CD1c-positive myeloid dendritic cell (primary cell): ENCODE results near the gene CYP51A1.
"Not testable (repeated sequence)": the region's sequence is repeated elsewhere in the genome, so short reads cannot be mapped to it uniquely, and the experiment has no call there.

Source experiments
- DNase-seq: peaks from one replicate; pipeline ENCODE4 v3.0.0-alpha.2; 2016; ENCODE audit errors: extremely low spot score

CYP51A1 gene

DNA sequence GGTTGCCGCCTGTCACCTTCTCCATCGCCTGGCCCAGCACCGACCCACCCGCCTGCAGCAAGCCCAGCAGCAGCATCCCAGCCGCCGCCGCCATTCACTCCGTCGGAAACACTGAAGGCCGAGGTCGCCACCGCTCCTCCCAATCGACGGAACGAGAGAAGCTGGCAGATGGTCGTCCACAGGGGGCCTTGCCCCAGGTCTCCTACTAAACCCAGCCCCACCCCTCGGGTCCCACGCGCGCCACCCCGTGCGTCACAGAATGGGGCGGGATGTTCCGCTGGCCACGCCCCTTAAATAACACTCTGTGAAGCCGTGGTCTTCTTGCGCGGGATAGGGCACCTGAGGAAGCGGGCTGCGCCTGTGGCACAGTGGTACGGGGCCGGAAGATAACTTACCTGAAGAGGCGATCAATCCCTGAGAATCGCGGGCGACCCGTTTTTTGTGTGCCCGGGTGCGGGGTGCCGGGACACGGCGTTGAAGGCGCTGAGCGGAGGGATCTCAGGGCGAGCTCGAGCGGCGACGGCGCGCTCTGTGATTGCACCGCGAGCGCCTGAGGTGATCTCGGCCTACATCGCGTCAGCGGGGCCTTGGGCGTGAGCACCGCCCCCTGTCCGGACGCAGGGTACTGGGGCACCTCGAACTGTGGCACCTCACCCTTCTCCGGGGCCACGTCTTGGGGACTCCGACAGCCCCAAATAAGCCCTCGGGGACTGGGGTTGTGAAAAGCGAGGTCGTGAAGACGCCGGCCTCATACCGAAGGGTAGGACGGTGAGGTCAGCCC is at the start of gene CYP51A1:
Gene CYP51A1 (minus strand): TSS at position 207 of the 781 bp plus-strand sequence. CDS start 113 bp downstream, at position 94.
- peak; percentile 95 for DNase-seq

DNA sequence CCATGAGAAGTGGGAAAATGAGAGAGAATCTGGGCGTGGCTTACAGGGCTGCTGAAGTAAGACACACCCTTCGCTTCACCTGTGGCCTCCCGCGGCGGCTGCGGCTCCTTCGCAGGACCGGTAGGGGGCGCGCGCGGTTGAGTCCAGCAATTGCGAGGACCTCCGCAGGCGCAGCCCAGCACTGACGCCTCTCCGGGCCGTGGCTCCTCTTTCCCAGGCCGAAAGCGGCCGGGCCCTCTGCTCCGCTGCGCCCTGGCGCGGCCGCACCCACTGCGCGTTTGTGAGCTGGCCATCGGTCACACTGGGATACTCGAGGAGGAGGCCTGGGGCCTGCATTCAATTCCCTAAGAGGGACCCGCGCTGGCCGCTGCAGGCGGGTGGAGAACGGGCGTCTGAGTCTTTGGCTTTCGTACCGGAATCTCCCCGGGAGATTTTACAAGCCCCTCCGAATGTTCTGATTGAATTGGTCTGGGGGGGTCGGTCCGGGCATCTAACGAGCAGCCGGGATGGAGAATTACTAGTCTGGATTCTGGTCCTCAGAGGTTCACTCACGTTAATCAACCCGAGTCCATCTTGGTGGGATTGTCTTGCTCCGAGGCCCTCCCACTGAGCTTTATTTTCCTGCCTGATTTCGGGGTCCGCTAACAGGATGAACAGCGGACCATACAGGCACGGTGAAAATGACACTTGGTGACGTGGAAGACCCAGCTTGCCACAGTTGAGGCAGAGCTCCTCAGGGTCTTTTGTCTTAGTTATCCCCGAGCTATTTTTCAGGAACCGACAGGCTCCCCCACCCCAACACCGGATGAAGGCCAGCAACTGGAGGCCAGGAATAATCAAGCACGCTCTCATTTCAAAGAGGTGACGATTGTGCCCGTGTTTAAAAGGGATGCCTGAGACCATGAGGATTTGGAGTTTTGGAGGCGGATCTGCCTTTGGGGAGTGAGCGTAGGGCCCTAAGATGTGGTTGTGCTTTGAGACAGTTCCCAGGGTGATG is 44.9 kb upstream of the CYP51A1 start, which contains the start of gene LRRD1:
Gene LRRD1 (minus strand): TSS at position 215 of the 997 bp plus-strand sequence. CDS start 13,940 bp downstream, outside the sequence.
- peak; percentile 89 for DNase-seq

DNA sequence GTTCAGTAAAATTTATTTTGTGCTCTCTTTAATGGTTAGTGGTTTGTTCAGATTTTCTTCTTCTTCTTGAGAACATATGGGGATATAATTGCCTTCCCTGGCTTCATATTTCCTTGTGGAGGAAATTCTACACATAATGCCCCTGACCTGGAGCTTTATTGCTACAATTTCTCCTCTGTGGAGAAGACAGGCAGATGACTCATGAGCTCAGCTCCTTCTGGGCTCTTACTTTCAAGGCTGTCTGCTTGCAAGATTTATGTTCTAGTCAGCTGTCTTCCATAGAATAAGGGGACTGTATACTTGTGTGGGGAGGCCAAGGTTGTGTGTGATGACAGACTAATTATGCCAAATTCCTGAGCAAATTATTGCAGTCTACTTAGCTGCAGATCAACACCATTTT is 43.1 kb upstream of the CYP51A1 start:
- no peak for DNase-seq

DNA sequence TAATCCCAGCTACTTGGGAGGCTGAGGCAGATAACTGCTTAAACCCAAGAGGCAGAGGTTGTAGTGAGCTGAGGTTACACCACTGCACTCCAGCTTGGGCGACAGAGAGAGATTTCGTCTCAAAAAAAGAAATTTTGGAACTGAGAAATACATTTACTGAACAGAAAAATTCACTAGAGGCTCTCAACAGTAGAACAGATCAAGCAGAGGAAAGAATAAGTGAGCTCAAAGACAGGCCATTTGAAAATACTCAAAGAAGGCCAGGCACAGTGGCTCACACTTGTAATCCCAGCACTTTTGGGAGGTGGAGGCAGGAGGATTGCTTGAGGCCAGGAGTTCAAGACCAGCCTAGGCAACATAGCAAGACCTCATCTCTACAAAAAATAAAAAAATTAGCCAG is 35.3 kb upstream of the CYP51A1 start:
- DNase-seq: not testable (repeated sequence)

DNA sequence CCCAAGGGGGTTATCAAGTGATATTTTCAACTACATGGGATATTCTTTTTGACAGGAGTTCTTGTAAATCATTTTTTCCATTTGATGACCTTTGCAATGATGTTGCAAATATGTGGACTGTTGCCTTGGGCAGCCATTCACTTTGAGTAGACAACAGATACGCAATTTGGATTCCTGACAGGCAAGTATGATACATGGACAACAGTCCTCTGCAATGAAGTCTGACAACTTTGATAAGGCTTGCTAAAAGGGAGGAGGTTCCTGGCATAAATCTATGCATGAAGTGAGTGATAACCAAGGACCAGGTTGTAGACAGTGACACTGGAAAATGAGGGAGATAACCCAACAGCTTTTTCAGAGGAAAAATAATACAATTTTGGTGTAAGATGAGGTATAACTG is 27.0 kb upstream of the CYP51A1 start:
- no peak for DNase-seq

DNA sequence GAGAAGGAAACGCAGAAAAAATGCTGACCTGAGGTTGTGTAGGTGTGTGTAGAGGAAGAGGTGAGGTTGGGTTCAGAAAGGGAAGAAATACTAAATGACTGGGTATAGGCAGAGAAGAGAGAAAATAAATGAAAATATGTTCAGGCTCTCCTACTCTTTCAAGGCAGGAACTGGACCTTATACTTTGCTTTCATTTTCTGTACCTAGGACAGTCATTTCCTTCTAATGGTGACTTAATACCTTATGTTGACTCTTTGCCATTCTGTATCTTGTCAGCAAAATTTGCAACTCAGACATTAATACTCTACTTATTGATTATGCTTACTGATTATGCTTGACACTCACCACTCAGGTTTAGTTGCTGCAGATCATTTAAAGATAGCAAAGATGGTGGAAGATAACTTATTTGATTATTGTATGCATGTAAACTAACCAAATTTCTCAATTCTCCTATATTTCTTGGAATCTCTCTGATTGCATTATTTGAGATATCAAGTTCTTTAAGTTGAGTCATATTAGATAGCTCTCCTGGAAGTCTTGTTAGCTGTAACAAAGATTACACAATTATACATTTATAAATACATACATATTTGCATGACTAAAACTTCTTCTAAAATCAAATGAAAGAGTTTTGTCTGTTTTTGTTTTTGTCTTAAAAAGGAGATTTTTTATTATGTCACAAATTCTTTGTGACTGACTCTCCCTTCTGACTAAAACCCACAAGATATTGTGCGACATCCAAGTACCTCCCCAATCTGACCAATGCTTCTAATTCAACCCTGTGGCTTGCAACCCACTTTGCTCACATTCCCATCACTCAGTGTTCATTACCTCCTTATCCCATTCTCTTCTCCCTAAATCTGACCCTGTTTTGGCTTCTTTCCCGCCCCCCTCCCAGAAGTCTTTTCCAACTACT is 24.6 kb upstream of the CYP51A1 start:
- DNase-seq: no peak

DNA sequence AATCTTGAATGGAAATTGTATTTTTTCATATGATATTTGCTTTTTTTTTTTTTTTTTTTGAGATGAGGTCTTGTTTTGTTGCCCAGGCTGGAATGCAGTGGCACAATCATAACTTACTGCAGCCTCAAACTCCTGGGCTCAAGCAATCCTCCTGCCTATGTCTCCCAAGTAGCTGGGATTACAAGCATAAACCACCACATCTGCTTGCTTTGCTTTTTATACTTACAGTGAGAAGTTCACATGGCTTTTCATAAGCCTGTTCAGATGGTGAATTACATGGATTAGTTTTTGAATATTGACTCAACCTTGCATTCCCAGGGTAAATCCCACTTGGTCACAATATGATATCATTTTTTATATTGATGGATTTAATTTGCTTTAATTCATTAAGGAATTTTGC is 22.7 kb upstream of the CYP51A1 start:
- no peak for DNase-seq

DNA sequence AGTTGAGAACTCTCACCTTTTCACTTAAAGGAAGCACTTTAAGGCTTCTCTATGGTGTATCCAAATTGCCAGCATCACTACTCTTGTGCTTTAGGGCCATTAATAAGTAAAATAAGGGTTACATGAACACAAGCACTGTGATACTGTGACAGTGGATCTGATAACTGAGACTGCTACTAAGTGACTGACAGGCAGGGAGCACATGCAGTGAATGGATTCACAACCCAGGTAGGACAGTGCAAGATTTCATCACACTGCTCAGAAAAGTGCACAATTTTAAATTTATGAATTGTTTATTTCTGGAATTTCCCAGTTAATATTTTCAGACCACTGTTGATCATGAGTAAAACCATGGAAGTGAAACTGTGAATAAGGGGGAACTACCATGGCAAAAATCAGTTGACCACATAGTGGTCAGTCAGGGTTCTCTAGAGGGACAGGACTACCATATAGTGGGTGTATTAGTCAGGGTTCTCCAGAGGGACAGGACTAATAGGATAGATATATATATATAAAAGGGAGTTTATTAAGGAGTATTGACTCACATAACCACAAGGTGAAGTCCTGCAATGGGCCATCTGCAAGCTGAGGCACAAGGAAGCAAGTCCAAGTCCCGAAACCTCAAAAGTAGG is 20.9 kb upstream of the CYP51A1 start:
- peak; percentile 28 for DNase-seq

DNA sequence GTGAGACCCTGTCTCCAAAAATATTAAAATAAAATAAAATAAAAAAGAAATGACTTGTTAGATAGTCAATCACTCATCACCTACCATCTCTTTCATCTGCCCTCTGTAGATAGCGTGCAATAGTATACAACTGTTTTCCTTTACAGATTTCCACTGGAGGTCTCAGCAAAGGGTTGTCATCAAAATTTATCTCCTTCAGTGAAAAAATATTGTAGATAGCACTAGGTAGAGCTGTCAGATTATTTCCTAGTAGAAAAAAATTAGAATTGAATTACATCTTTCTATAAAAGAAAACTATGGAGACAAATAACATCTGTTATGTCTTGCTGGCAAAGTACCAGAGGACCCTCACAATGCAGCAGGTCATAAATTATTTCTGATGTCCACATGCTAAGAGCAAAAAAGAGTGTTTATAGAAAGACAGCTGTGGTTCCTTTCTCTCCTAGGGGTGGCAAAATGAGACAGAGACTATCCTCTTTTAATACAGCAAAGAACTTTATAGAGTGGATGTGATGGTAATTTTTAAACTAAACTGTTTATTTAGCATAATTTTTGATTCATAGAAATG is 16.3 kb upstream of the CYP51A1 start:
- DNase-seq: no peak

DNA sequence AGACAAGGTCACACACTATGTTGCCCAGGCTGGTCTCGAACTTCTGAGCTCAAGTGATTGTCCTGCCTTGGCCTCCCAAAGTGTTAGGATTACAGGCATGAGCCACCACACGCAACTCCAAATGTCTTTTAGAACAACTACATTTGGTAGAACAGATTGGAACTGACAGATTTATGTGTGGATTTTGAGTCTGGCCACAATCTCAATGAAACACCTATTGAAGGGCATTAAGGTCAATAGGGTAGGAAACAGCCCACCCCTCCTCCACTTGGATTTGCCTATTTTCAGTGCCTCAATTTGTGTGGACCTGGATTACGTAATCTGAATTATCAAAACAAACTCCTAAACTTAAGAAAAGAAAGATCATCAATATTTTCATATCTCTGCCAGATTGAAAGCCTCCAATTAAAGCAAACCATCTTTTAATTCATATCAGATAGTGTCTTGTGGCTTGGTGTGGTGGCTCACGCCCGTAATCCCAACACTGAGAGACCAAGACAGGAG is 15.5 kb upstream of the CYP51A1 start:
- no peak for DNase-seq

DNA sequence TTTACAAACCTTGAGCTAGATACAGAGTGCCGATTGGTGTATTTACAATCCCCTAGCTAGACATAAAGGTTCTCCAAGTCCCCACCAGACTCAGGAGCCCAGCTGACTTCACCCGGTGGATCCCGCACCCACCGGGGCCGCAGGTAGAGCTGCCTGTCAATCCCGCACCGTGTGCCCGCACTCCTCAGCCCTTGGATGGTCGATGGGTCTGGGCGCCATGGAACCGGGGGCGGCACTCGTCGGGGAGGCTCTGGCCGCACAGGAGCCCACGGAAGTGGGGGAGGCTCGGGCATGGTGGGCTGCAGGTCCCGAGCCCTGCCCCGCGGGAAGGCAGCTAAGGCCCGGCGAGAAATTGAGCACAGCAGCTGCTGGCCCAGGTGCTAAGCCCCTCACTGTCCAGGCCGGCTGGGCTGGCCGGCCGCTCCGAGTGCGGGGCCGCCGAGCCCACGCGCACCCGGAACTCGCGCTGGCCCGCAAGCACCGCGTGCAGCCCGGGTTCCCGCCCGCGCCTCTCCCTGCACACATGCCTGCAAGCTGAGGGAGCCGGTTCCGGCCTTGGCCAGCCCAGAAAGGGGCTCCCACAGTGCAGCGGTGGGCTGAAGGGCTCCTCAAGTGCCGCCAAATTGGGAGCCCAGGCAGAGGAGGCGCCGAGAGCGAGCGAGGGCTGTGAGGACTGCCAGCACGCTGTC is 9.1 kb upstream of the CYP51A1 start:
- DNase-seq: not testable (repeated sequence)

DNA sequence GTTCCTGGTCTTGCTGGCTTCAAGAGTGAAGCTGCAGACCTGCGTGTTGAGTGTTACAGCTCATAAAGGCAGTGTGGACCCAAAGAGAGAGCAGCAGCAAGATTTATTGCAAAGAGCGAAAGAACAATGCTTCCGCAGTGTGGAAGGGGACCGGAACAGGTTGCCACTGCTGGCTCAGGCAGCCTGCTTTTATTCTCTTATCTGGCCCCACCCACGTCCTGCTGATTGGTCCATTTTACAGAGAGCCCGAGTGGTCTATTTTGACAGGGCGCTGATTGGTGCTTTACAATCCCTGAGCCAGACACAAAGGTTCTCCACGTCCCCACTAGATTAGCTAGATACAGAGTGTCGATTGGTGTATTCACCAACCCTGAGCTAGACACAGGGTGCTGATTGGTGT is 8.5 kb upstream of the CYP51A1 start:
- DNase-seq: not testable (repeated sequence)

DNA sequence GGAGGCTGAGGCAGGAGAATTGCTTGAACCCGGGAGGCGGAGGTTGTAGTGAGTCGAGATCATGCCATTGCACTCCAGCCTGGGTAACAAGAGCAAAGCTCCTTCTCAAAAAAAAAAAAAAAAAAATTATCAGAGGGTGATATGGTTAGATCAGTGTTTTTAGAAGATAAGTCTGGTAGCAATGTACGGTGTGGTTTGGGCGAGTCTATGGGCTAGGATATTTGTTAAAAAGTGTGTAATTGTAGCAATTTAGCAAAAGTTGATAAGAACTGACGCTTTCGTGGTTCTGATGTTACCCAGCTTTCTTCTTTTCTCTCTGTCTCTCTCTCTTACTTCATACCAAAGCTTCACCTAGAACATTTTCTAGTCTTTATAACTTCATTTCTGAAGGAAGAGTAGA is 6.9 kb upstream of the CYP51A1 start:
- no peak for DNase-seq

DNA sequence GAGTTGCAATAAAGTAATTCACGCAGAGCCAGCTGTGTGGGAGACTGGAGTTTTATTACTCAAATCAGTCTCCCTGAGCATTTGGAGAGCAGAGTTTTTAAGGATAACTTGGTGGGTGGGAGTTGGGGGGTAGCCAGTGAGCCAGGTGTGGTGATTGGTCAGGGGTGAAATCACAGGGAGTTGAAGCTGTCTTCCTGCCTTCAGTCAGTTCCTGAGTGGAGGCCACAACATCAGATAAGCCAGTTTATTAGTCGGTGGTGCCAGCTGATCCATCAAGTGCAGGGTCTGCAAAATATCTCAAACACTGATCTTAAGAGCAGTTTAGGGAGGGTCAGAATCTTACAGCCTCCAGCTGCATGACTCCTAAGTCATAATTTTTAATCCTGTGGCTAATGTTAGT is 3.3 kb upstream of the CYP51A1 start:
- DNase-seq: no peak

DNA sequence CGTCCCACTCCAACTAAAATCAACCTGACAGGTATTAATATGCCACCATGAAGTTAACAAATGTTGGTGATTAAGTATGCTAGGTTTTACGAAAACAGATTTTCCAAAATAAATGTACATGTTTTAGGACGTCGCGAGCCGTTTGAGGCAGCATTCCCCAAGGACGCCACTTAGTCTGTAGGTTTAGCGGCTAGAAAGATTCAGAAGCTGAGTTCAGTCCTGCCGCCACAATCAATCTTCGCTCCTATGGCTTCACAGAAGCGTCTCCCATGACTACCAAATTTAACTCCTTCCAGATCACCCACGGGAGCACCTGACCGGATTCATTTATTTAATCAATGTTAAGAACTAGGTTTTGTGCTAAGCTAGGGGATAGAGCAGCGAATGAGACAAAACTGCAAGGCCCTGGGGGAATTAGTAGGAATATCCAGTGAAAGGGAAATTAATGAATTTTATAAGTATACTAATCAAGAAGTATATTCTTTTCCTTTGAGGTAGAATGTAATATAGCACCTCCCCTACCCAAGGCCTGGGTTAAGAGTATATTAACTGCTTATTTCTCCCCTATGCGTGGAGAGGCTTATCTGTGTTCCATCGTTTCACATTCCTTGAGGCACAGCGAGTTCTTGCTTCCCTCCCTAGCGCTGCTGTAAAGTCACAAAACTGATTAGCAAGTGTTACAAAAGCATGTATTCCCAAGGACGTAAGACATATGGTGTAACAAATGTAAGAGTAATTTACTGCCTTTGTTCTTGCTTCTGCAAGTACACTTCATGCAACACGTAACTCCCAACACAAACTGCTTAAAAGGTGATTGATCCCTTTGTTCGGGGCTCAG is 994 bp upstream of the CYP51A1 start:
- peak; percentile 14 for DNase-seq

DNA sequence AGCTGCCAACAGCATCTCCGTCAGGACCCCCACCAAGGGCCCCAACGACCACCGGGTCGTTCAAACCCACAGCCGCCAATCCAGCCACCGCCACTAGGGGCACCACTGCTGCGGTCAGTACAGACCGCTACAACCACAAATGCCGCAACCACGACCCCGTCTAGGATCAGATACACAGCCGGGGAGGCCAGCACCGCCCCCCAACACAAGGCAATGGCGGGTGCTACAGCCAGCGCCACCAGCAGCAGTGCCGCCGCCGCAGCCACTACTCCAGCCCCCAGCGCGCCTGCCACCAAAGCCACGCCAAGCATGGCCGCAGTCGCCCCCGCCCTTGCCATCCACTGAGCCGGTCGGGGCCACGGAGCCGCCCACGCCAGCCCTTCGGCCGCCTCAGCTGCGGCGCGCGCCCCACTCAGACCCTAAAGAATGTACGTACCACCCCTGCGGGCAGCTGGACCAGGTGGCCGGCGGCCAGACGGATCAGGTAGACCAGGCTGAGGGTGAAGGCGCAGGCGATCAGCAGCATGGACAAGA is 473 bp downstream of the CYP51A1 start:
- DNase-seq: peak; percentile 74

DNA sequence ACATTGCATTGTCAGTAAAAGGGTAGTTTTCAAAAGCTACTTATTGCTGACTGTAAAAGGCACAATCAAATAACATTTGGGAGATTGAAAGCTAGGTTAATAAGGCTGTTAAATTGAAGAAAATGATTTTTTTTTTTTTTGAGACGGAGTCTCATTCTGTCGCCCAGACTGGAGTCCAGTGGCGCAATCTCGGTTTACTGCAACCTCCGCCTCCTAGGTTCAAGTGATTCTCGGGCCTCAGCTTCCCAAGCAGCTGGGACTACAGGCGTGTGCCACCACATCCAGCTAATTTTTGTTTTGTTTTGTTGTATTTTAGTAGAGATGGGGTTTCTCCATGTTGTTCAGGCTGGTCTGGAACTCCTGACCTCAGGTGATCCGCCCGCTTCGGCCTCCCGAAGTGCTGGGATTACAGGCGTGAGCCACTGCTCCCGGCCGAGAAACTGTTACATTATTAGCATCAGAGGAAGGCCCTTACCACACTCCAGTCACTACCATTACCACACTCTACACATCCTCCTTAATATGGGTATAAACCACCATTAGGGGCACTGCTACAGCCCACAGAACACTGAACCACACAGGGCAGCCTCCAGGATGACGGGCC is 1.0 kb downstream of the CYP51A1 start:
- DNase-seq: no peak

DNA sequence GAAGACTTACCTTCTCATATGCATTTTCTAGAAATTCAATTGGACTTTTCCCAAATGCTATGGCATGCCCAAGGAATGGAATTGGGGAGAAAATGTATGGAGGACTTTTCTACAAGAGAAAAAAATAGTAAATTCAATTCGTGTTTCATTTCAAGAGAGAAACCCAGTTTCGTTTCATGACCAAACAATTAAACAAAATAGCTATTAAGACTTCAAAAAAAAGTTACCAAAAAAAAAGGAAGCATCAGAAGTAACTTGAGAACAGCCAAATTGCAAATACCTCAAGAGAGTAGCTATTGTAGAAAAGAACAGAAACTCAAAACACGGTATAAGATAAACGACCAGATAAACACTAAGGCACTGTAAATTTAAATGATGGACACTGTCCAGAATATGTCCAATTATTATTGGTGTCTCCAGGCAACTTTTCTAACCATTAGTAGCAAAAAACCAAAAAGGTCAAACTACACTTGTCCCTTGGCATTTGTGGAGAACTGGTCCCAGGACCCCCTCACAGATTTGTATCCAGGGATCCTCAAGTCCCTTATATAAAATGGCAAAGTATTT is 2.4 kb downstream of the CYP51A1 start:
- DNase-seq: no peak
